ENCODE data around the gene KEAP1. TPM values are rescaled to one million over a fixed set of nuclear protein-coding genes. Genes with fewer than 3 reads are reported as not detected.

Gene KEAP1
- total RNA-seq, 1 donor from 2014 or later: 82.5 TPM

DNA sequence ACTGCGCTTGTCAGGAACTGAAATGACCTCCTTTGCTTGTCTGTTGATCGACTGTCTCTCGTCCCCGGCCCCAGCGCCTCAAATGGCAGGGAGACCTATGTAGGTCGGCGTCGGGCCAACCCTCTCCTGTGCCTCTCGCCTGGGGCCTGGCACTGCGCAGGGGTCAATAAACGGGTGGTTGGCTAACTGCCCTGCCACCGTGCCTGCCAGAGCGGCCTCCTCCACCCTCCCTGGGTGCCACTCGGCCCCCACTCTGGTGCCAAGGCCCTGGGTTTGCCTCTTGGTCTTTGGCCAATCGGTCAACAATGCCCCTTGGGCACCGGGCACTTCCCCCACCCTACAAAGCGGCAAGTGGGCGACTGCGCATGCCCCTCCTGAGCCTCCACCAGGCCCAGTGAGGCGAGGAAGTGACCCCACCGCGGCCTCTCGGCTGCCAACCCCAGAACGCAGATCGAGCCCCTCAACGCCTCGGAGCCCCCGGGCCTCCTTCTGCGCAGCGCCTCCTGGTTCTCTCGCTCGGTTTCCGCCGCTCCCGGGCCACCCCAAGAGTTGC is 1.1 kb downstream of the KEAP1 start:
- peaks cover 16% of the 10 kb centered on the region for H3K4me1 Mint-ChIP-seq
- TF ChIP-seq, protein P1, sequence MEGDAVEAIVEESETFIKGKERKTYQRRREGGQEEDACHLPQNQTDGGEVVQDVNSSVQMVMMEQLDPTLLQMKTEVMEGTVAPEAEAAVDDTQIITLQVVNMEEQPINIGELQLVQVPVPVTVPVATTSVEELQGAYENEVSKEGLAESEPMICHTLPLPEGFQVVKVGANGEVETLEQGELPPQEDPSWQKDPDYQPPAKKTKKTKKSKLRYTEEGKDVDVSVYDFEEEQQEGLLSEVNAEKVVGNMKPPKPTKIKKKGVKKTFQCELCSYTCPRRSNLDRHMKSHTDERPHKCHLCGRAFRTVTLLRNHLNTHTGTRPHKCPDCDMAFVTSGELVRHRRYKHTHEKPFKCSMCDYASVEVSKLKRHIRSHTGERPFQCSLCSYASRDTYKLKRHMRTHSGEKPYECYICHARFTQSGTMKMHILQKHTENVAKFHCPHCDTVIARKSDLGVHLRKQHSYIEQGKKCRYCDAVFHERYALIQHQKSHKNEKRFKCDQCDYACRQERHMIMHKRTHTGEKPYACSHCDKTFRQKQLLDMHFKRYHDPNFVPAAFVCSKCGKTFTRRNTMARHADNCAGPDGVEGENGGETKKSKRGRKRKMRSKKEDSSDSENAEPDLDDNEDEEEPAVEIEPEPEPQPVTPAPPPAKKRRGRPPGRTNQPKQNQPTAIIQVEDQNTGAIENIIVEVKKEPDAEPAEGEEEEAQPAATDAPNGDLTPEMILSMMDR (conservative IDR thresholded peaks at IDR 0.05): no peak
- H3K36me3 Mint-ChIP-seq (ENCODE audit: low read depth): peaks cover 9% of the 10 kb centered on the region
- H3K27ac Mint-ChIP-seq (ENCODE audit: unreplicated experiment): peak overlapping the region; percentile 94
- peaks cover 4% of the 10 kb centered on the region for H3K27me3 Mint-ChIP-seq (ENCODE audit: low read depth)
- DNase-seq (ENCODE audit: low read depth, low spot score): peak; percentile 23
- peak overlapping the region; percentile 91 for H3K4me3 Mint-ChIP-seq
- H3K9me3 Mint-ChIP-seq: no peaks in the 10 kb centered on the region

DNA sequence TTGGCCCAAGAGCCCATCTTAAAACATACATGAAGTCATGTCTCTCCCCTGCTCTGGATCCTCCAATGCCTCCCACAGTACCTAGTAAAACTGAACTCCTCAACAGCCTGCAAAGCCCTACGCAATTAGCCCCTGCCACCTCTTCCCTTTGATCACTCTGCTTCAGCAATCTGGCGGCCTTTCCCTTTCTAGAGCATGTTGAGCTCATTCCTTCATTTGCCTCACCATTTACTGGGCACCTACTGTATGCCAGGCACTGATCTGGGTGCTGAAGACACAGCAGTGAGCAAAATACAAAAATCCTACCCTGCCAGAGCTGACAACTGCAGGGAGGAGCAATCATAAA is 2.9 kb downstream of the KEAP1 start:
- TF ChIP-seq, protein P1 (conservative IDR thresholded peaks at IDR 0.05): no peak
- DNase-seq (ENCODE audit: low read depth, low spot score): no peak
- no peak overlapping the region for H3K27ac Mint-ChIP-seq (ENCODE audit: unreplicated experiment)
- peaks cover 10% of the 10 kb centered on the region for H3K4me1 Mint-ChIP-seq
- peak overlapping the region; percentile 84 for H3K4me3 Mint-ChIP-seq
- no peaks in the 10 kb centered on the region for H3K9me3 Mint-ChIP-seq
- peaks cover 9% of the 10 kb centered on the region for H3K36me3 Mint-ChIP-seq (ENCODE audit: low read depth)
- no peaks in the 10 kb centered on the region for H3K27me3 Mint-ChIP-seq (ENCODE audit: low read depth)

DNA sequence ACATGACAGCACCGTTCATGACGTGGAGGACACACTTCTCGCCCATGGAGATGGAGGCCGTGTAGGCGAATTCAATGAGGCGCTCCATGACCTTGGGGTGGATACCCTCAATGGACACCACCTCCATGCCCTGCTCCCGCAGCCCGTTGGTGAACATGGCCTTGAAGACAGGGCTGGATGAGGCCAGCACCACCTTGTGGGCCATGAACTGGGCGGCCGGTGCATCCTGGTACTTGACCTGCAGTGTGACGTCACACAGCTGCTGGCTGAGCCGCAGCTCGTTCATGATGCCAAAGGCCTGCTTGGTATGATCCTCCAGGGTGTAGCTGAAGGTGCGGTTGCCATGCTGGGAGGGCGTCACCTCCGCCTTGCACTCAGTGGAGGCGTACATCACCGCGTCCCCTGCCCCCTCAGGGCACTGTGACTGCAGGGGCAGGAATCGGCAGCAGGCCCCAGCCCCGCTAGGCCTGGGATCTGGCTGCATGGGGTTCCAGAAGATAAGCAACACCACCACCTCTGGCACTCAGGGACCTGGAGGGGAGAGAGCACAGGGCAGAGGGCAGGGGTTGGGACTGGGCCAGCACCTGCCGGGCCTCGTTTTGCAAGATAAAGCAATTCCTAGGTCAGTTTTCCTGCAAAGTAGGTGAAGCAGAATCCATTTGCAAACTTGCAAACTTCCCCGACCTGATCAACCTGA is 3.5 kb downstream of the KEAP1 start:
- Mint-ChIP-seq H3K4me3 (peak overlapping the region; percentile 84), H3K27ac (ENCODE audit: unreplicated experiment) (no peak overlapping the region), H3K9me3 (no peaks in the 10 kb centered on the region), H3K36me3 (ENCODE audit: low read depth) (peaks cover 9% of the 10 kb centered on the region), H3K4me1 (peaks cover 10% of the 10 kb centered on the region), H3K27me3 (ENCODE audit: low read depth) (no peaks in the 10 kb centered on the region)
- TF ChIP-seq, protein P1 (conservative IDR thresholded peaks at IDR 0.05): no peak
- no peak for DNase-seq (ENCODE audit: low read depth, low spot score)

DNA sequence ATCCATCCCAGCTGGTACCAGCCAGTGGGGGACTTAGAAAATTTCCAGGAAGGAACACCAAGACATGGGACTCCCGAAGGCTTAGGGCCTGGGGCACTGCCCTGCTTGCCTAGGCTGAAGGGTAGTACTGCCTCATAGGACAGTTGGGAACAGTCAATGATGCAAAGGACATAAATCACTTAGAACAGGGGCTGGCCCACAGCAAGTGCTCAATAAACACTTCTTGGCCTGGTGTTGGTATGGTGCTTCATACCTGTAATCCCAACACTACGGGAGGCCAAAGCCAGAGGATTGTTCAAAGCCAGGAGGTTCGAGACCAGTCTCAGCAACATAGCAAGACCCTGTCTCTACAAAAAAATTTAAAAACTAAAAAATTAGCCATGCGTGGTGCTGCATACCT is 5.8 kb downstream of the KEAP1 start:
- TF ChIP-seq, protein P1 (conservative IDR thresholded peaks at IDR 0.05): no peak
- peak overlapping the region; percentile 69 for H3K4me3 Mint-ChIP-seq

DNA sequence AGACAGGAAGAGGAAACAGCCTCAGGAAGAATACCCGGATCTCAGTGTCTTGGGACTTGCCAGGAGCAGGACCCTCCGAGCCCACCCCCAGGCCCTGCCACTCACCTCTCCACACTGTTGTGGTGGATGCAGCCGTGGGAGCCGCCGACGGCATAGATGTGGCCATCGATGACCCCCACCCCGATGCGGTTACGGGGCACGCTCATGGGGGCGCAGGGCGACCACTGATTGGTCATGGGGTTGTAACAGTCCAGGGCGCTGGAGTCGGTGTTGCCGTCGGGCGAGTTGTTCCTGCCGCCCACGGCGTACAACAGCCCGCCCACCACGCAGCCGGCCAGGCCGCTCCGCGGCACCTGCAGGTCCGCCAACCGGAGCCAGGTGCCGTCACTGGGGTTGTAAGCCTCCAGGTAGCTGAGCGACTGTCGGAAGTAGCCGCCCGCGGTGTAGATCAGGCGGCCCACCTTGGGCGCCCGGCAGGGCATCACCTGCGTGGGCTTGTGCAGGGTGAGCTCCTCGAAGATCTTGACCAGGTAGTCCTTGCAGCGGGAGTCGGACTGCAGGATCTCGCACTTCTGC is 11.6 kb downstream of the KEAP1 start:
- H3K4me3 Mint-ChIP-seq: no peak overlapping the region
- H3K27me3 Mint-ChIP-seq (ENCODE audit: low read depth): no peaks in the 10 kb centered on the region
- no peaks in the 10 kb centered on the region for H3K9me3 Mint-ChIP-seq
- DNase-seq (ENCODE audit: low read depth, low spot score): no peak
- no peak overlapping the region for H3K27ac Mint-ChIP-seq (ENCODE audit: unreplicated experiment)
- TF ChIP-seq, protein P1 (conservative IDR thresholded peaks at IDR 0.05): no peak
- peaks cover 15% of the 10 kb centered on the region for H3K36me3 Mint-ChIP-seq (ENCODE audit: low read depth)
- H3K4me1 Mint-ChIP-seq: no peaks in the 10 kb centered on the region

More for the DNA sequence above, 5.8 kb downstream of the KEAP1 start:
- H3K36me3 Mint-ChIP-seq (ENCODE audit: low read depth): peaks cover 14% of the 10 kb centered on the region
- no peak for DNase-seq (ENCODE audit: low read depth, low spot score)
- no peaks in the 10 kb centered on the region for H3K9me3 Mint-ChIP-seq
- H3K4me1 Mint-ChIP-seq: peaks cover 10% of the 10 kb centered on the region
- no peak overlapping the region for H3K27ac Mint-ChIP-seq (ENCODE audit: unreplicated experiment)
- H3K27me3 Mint-ChIP-seq (ENCODE audit: low read depth): no peaks in the 10 kb centered on the region
